Chondrocyte (in vitro differentiated cells): ENCODE measurements around the gene STPG1. TPM values are rescaled to one million over a fixed set of nuclear protein-coding genes. Genes with fewer than 3 reads are reported as not detected.

Experiments
- DNase-seq: peaks from one replicate; pipeline ENCODE4 v3.0.0; 2021; ENCODE audit warnings: mixed read lengths, low spot score
- H3K27ac Mint-ChIP-seq: one replicate; pipeline ENCODE4 v1.8.0; 2021; ENCODE audit warnings: mild to moderate bottlenecking, moderate library complexity, mixed read lengths; ENCODE audit not compliant: unreplicated experiment
- H3K27me3 Mint-ChIP-seq: 2 replicates; pipeline ENCODE4 v1.8.0; 2021; ENCODE audit warnings: low read depth, mixed read lengths
- H3K36me3 Mint-ChIP-seq: 2 replicates; pipeline ENCODE4 v1.8.0; 2021; ENCODE audit warnings: low read depth, mixed read lengths
- H3K4me1 Mint-ChIP-seq: 2 replicates; pipeline ENCODE4 v1.8.0; 2021; ENCODE audit warnings: low read depth, mild to moderate bottlenecking, mixed read lengths
- H3K4me3 Mint-ChIP-seq: one replicate; pipeline ENCODE4 v1.8.0; 2021; ENCODE audit warnings: mild to moderate bottlenecking, moderate library complexity, mixed read lengths; ENCODE audit not compliant: unreplicated experiment
- H3K9me3 Mint-ChIP-seq: 2 replicates; pipeline ENCODE4 v1.8.0; 2021; ENCODE audit warnings: low read depth, mixed read lengths
- total RNA-seq: library from RNA; stranded (reverse); gene quantifications from 3 replicates; pipeline ENCODE4 v1.2.1, GENCODE V29; 2021
- TF ChIP-seq, protein P1 (sequence below): fragments of 200-600 bp; sonication (generic); IDR thresholded peaks from 2 replicates; pipeline ENCODE4 v1.5.0; 2021; ENCODE audit warnings: antibody characterized with exemption, mild to moderate bottlenecking, moderate library complexity

The STPG1 gene
- total RNA-seq, 1 donor from 2014 or later: 6.8 TPM

GRCh38 chr1:24392982-24393650 lies 20.5 kb downstream of the STPG1 start:
- TF ChIP-seq, protein P1, sequence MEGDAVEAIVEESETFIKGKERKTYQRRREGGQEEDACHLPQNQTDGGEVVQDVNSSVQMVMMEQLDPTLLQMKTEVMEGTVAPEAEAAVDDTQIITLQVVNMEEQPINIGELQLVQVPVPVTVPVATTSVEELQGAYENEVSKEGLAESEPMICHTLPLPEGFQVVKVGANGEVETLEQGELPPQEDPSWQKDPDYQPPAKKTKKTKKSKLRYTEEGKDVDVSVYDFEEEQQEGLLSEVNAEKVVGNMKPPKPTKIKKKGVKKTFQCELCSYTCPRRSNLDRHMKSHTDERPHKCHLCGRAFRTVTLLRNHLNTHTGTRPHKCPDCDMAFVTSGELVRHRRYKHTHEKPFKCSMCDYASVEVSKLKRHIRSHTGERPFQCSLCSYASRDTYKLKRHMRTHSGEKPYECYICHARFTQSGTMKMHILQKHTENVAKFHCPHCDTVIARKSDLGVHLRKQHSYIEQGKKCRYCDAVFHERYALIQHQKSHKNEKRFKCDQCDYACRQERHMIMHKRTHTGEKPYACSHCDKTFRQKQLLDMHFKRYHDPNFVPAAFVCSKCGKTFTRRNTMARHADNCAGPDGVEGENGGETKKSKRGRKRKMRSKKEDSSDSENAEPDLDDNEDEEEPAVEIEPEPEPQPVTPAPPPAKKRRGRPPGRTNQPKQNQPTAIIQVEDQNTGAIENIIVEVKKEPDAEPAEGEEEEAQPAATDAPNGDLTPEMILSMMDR: no peak
- Mint-ChIP-seq H3K4me3 (no peak overlapping the region), H3K36me3 (peaks cover 4% of the 10 kb centered on the region), H3K4me1 (peaks cover 31% of the 10 kb centered on the region), H3K27ac (no peak overlapping the region), H3K9me3 (no peaks in the 10 kb centered on the region), H3K27me3 (no peaks in the 10 kb centered on the region)
- DNase-seq: no peak

DNA sequence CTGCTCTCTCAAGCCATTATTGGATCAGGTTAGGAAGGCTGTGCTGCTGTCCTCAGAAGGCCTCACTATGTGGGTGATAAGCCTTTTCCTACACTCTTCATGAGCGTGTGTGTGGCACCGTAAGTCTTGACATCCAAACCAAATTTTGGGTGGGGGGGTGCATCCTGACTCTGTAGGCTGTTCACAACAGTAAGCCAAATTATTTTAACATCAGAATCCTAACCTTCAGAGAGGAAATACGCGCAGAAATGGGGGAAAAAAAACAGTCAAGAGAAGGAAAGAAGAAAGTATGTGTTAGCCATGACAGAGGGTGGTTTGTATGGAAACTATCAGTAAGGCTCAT lies 21.0 kb downstream of the STPG1 start:
- Mint-ChIP-seq H3K36me3 (peaks cover 4% of the 10 kb centered on the region), H3K4me3 (no peak overlapping the region), H3K9me3 (no peaks in the 10 kb centered on the region), H3K4me1 (peaks cover 31% of the 10 kb centered on the region), H3K27me3 (no peaks in the 10 kb centered on the region), H3K27ac (no peak overlapping the region)
- TF ChIP-seq, protein P1: peak; percentile 64
- no peak for DNase-seq

DNA sequence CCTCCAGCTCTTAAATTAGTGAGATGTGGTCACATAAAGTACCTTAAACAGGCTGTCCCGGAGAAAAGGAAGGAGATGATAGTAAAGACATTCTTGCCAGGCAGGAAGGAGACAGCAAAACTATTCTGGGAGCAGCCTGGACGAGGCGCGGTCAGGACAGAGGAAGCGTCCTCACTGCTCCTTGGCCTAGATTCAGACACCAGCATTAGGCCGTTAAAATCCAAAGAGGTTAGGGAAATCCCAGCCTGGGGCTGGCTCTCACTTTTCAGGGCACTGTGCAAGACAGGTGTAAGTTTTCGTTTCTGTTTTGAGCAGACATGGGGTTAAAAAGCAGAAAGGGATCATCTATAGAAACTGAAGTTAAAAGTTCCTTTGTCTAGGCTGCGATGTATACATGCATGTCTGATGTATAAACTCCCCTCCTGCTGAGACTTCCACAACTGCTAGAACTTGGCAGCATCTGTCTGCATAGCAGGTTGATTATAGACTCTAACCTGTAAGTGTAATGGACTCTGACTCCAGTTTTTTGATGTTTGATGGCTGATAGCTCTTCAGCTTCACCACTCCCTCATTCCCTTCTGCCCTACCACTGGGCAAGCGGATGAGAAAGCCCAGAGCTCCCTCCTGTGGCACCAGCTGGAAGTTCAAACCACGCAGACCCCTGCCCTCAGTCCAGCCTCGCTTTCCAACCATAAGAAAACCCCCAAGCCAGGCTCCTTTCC lies 21.5 kb downstream of the STPG1 start:
- Mint-ChIP-seq H3K9me3 (no peaks in the 10 kb centered on the region), H3K4me3 (no peak overlapping the region), H3K4me1 (peaks cover 31% of the 10 kb centered on the region), H3K27me3 (no peaks in the 10 kb centered on the region), H3K27ac (peak overlapping the region; percentile 85), H3K36me3 (peaks cover 1% of the 10 kb centered on the region)
- TF ChIP-seq, protein P1: peak; percentile 90
- DNase-seq: no peak

DNA sequence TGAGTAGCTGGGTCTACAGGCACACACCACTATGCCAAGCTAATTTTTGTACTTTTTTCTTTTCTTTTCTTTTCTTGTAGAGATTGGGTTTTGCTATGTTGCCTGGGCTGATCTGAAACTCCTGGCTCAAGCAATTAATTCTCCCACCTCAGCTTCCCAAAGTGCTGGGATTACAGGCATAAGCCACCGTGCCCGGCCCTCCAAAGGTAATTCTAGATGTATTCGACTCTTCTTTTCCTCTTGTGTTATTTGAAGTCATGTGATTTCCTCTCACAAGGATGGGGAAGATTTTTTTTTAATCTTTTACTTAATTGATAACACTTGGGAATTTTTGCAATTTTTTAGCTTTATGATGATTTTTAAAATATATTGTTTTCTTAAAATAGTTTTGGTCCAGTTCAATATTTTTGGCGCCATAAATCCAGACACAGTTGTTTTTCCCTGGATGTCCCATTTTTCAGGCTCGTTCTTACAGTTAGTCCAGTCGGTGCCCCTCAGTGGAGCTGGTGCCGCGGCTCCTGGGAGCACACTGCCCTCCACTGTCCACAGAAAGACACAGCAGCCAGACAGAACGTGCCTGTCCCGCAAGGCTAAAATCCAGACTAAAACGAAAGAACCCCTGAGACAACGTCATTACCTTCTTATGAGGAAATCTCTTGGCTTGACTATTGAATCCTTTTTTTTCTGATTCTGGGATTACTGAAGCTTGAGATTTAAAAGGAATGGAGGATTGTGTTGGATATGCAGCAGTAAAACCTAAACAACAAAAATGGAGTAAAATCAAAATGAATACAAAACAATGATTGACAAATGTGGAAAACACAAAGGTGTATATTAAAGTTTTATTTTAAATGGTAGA lies 22.4 kb downstream of the STPG1 start:
- peak overlapping the region; percentile 85 for H3K27ac Mint-ChIP-seq
- peaks cover 36% of the 10 kb centered on the region for H3K4me1 Mint-ChIP-seq
- TF ChIP-seq, protein P1: peak; percentile 96
- peaks cover 1% of the 10 kb centered on the region for H3K36me3 Mint-ChIP-seq
- no peaks in the 10 kb centered on the region for H3K27me3 Mint-ChIP-seq
- peak; percentile 71 for DNase-seq
- no peaks in the 10 kb centered on the region for H3K9me3 Mint-ChIP-seq
- no peak overlapping the region for H3K4me3 Mint-ChIP-seq

DNA sequence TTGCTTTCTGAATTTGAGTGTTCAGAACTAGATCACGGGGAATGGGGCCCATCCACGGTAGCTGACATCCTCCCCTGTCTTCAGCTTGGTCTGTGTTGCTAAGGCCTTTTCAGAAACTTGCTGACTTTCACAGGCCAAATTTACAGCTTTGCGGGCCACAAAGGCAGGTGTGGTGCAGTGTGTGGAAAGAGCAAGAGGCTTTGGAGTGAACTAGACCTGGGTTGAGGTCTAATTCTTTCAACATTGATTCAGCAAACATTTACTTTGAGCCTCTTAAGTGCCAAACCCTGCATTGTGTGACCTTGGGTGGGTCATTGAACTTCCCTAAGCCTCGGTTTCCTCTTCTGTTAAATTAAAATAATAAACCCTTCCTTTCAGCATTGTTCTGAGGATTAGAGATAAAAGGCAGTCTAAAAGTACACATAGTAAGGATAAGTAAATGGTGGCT lies 24.3 kb downstream of the STPG1 start:
- TF ChIP-seq, protein P1: no peak
- Mint-ChIP-seq H3K4me3 (no peak overlapping the region), H3K27me3 (no peaks in the 10 kb centered on the region), H3K36me3 (peaks cover 1% of the 10 kb centered on the region), H3K27ac (no peak overlapping the region), H3K9me3 (no peaks in the 10 kb centered on the region), H3K4me1 (peaks cover 43% of the 10 kb centered on the region)
- no peak for DNase-seq
